Loucy (cell line): ENCODE data around the gene AHCY.
"Not testable (repeated sequence)": the region's sequence is repeated elsewhere in the genome, so short reads cannot be mapped to it uniquely, and the experiment has no call there.

Experiments
- H2AFZ ChIP-seq: fragments of 200-600 bp; sonication (generic); 2 replicates; pipeline ENCODE4 v1.6.0; 2016; ENCODE audit warnings: antibody characterized with exemption, mild to moderate bottlenecking, low read length, moderate library complexity
- H3F3A ChIP-seq: fragments of 200-600 bp; 2 replicates; pipeline ENCODE4 v1.6.0; 2016; ENCODE audit warnings: antibody characterized with exemption, low read depth, mild to moderate bottlenecking
- H3K27me3 ChIP-seq: fragments of 200-600 bp; sonication (generic); 2 replicates; pipeline ENCODE4 v1.6.1; 2014; ENCODE audit warnings: low read length, mild to moderate bottlenecking; ENCODE audit not compliant: insufficient read depth, poor library complexity, severe bottlenecking
- H3K36me3 ChIP-seq: fragments of 200-600 bp; sonication (generic); 2 replicates; pipeline ENCODE4 v1.6.1; 2016; ENCODE audit warnings: low read length; ENCODE audit not compliant: insufficient read depth
- H3K4me1 ChIP-seq: fragments of 200-600 bp; sonication (generic); 2 replicates; pipeline ENCODE4 v1.5.1; 2014; ENCODE audit warnings: low read length, mild to moderate bottlenecking; ENCODE audit not compliant: insufficient read depth, poor library complexity, severe bottlenecking
- H3K4me2 ChIP-seq: fragments of 200-600 bp; sonication (generic); 2 replicates; pipeline ENCODE4 v1.6.0; 2014; ENCODE audit warnings: antibody characterized with exemption, low read length, low read depth, mild to moderate bottlenecking; ENCODE audit not compliant: poor library complexity, severe bottlenecking
- H3K4me3 ChIP-seq: fragments of 200-600 bp; sonication (generic); 2 replicates; pipeline ENCODE4 v1.5.1; 2014; ENCODE audit warnings: low read length, mild to moderate bottlenecking, mixed read lengths; ENCODE audit not compliant: poor library complexity, severe bottlenecking
- H3K79me2 ChIP-seq: fragments of 200-600 bp; sonication (generic); 2 replicates; pipeline ENCODE4 v1.6.1; 2014; ENCODE audit warnings: low read length; ENCODE audit not compliant: insufficient read depth
- H3K9ac ChIP-seq: fragments of 200-600 bp; sonication (generic); 2 replicates; pipeline ENCODE4 v1.6.0; 2014; ENCODE audit warnings: mild to moderate bottlenecking, low read depth, low read length, moderate library complexity; ENCODE audit not compliant: poor library complexity, severe bottlenecking
- H3K9me2 ChIP-seq: fragments of 200-600 bp; sonication (generic); replicated peaks from 2 replicates; pipeline ENCODE4 v1.6.1; 2016; ENCODE audit warnings: low read depth, low read length, mixed read lengths
- H3K9me3 ChIP-seq: fragments of 200-600 bp; sonication (generic); 2 replicates; pipeline ENCODE4 v1.6.1; 2014; ENCODE audit warnings: mild to moderate bottlenecking, antibody characterized with exemption, low read length, low read depth; ENCODE audit not compliant: insufficient read depth
- H4K20me1 ChIP-seq: fragments of 200-600 bp; sonication (generic); 2 replicates; pipeline ENCODE4 v1.6.0; 2014; ENCODE audit warnings: antibody characterized with exemption, low read length, mild to moderate bottlenecking; ENCODE audit not compliant: insufficient read depth, poor library complexity, severe bottlenecking
- EZH2phosphoT487 ChIP-seq: fragments of 200-600 bp; IDR thresholded peaks from 2 replicates; pipeline ENCODE4 v1.6.1; 2018; ENCODE audit warnings: antibody characterized with exemption, mild to moderate bottlenecking, moderate library complexity, borderline replicate concordance
- TF ChIP-seq, protein P1 (sequence below): fragments of 200-600 bp; sonication (generic); conservative IDR thresholded peaks from 2 replicates; pipeline ENCODE4 v1.5.1; 2014; ENCODE audit warnings: mild to moderate bottlenecking, antibody characterized with exemption, low read length

The AHCY gene

DNA sequence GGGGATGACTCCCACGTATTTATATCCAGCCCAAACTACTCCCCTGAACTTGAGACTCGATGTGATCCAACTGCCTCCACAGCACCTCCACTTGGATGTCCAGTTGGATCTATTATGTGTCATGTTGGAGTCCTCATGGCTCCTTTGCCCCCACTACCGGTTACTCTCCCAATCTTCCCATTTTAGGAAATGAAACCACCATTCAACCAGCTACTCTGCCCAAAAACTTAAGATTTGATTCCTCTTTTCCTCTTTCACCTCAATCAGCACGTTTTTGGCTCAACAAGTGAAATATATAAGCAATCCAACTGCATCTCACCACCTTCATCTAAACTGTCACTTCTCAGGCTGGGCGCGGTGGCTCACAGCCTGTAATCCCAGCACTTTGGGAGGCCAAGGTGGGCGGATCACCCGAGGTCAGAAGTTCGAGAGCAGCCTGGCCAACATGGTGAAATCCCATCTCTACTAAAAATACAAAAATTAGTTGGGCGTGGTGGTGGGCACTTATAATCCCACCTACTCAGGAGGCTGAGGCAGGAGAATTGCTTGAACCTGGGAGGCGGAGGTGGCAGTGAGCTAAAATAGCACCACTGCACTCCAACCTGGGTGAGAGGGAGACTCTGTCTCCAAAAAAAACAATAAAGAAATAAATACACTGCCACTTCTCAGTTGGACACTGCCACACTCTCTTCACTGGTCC, 3.4 kb downstream of the AHCY start:
- H3K79me2 ChIP-seq = peaks cover 57% of the 10 kb centered on the region
- no peaks in the 10 kb centered on the region for H3K9me2 ChIP-seq
- no peak overlapping the region for H3K9ac ChIP-seq
- no peaks in the 10 kb centered on the region for H3K9me3 ChIP-seq
- no peak overlapping the region for H2AFZ ChIP-seq
- no peak overlapping the region for H3K4me3 ChIP-seq
- no peaks in the 10 kb centered on the region for H3K27me3 ChIP-seq
- peak overlapping the region; percentile 84 for H3K4me2 ChIP-seq
- TF ChIP-seq EZH2phosphoT487 = no peak
- TF ChIP-seq, protein P1, sequence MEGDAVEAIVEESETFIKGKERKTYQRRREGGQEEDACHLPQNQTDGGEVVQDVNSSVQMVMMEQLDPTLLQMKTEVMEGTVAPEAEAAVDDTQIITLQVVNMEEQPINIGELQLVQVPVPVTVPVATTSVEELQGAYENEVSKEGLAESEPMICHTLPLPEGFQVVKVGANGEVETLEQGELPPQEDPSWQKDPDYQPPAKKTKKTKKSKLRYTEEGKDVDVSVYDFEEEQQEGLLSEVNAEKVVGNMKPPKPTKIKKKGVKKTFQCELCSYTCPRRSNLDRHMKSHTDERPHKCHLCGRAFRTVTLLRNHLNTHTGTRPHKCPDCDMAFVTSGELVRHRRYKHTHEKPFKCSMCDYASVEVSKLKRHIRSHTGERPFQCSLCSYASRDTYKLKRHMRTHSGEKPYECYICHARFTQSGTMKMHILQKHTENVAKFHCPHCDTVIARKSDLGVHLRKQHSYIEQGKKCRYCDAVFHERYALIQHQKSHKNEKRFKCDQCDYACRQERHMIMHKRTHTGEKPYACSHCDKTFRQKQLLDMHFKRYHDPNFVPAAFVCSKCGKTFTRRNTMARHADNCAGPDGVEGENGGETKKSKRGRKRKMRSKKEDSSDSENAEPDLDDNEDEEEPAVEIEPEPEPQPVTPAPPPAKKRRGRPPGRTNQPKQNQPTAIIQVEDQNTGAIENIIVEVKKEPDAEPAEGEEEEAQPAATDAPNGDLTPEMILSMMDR = no peak
- H3F3A ChIP-seq = no peaks in the 10 kb centered on the region
- H3K36me3 ChIP-seq = peaks cover under 1% of the 10 kb centered on the region; the same call in 1 of the 2 replicates
- peaks cover 7% of the 10 kb centered on the region for H4K20me1 ChIP-seq
- peaks cover 22% of the 10 kb centered on the region for H3K4me1 ChIP-seq

DNA sequence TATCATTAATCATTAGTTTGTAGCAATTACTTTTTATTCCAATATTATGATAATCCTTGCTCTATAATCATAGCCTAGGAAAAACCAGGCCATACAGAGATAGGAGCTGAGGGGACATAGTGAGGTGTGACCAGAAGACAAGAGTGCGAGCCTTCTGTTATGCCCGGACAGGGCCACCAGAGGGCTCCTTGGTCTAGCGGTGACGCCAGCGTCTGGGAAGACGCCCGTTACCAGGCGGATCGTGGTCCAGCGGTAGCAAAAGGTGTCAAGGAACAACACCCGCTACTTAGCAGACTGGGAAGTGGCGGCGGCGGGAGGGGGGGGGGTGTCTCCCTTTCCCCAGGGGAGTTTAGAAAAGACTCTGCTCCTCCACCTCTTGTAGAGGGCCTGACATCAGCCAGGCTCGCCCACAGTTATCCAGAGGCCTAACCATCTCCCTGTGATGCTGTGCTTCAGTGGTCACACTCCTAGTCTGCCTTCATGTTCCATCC, 4.8 kb downstream of the AHCY start:
- H3F3A ChIP-seq, H3K27me3 ChIP-seq, H3K9me2 ChIP-seq, H3K4me2 ChIP-seq, H2AFZ ChIP-seq, H3K4me3 ChIP-seq, H3K9me3 ChIP-seq, H4K20me1 ChIP-seq, H3K9ac ChIP-seq: not testable (repeated sequence)
- peaks cover 22% of the 10 kb centered on the region for H3K4me1 ChIP-seq
- TF ChIP-seq, protein P1 = 0 out of 2 replicates have a peak, but pooled peaks have one; percentile 28
- H3K36me3 ChIP-seq = peaks cover 14% of the 10 kb centered on the region; the same call in 1 of the 2 replicates
- peaks cover 57% of the 10 kb centered on the region for H3K79me2 ChIP-seq

DNA sequence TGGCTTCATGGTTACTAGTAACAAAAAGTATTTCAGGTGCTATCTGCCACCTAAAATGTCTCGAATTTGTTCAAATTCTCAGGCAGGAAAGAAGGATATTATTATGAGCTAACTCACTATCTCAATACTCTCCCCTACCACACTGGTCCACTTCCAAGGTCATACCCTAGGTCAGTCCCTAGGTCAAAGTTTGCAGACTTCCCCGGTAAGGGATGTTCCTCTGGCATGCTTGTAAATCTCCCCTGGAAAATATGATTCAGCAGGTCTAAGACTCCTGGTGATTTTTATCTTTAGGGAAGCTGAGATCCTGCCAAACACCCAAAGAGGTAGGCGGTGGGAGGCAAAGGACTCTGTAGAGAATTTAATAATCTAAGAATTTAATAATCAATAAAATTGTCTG, 6.7 kb downstream of the AHCY start:
- H3K4me1 ChIP-seq = peaks cover 15% of the 10 kb centered on the region
- no peaks in the 10 kb centered on the region for H3K9me3 ChIP-seq
- H4K20me1 ChIP-seq = peaks cover 7% of the 10 kb centered on the region
- no peaks in the 10 kb centered on the region for H3F3A ChIP-seq
- H3K9ac ChIP-seq = no peak overlapping the region
- H3K4me3 ChIP-seq = no peak overlapping the region
- peaks cover 44% of the 10 kb centered on the region for H3K79me2 ChIP-seq
- no peak overlapping the region for H2AFZ ChIP-seq
- TF ChIP-seq, protein P1 = no peak
- TF ChIP-seq EZH2phosphoT487 = no peak
- peaks cover 33% of the 10 kb centered on the region; the same call in 1 of the 2 replicates for H3K36me3 ChIP-seq
- no peak overlapping the region for H3K4me2 ChIP-seq
- no peaks in the 10 kb centered on the region for H3K27me3 ChIP-seq
- H3K9me2 ChIP-seq = no peaks in the 10 kb centered on the region
